HG03097 (cell line): Measurements from ENCODE around the gene PYGB.

Experiments used
- ATAC-seq: cut with Tn5 transposase; IDR thresholded peaks from one replicate; pipeline ENCODE4 v1.9.1; 2021; ENCODE audit not compliant: unreplicated experiment, low FRiP score

The PYGB gene

GRCh38 chr20:25279403-25279802, 31.5 kb downstream of the PYGB start:
- ATAC-seq, result no peak

GRCh38 chr20:25280051-25280573, 32.2 kb downstream of the PYGB start:
- no peak for ATAC-seq

- ATAC-seq, result no peak
Measured at GRCh38 chr20:25280574-25281535, 33.0 kb downstream of the PYGB start.

- peak; percentile 65 for ATAC-seq
Measured at GRCh38 chr20:25281541-25281991, 33.7 kb downstream of the PYGB start.

GRCh38 chr20:25282034-25282781, 34.3 kb downstream of the PYGB start:
- no peak for ATAC-seq

GRCh38 chr20:25282796-25283195, 34.9 kb downstream of the PYGB start:
- ATAC-seq, result no peak

DNA sequence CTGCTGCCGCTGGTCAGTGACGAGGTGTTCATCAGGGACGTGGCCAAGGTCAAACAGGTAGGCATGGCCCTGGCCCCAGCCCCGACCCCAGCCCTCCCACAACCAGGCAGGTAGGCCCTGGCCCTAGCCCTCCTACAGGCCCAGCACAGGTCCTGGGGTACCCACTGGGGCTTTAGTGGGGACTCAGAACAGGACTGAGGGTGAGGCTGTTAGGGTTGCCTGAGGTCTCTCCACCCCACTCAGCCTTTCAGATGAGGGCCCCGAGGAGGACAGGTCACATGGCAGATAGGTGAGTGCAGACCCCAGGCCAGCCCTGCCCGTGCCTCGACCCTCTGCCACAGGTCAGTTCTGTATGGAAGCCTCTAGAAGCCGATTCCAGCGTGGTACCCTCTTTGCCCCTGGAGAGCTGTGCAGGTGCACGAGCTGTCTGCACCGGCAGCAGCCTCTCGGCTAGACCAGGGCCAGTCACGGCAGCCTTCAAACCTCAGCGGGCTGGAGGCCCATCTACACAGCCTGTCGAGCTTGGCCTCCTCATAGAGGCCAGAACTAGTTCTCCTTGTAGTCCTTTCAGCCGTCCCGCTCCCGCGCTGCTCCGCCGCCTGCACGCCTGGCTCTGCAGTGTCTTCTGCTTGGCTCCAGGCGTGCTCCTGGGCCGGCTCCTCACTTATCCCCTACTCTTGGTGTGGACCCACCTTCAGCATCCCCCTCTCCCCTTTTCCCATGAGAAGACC, 35.5 kb downstream of the PYGB start:
- ATAC-seq, result no peak

- ATAC-seq, result no peak
Measured at GRCh38 chr20:25284131-25284601, 36.3 kb downstream of the PYGB start.

DNA sequence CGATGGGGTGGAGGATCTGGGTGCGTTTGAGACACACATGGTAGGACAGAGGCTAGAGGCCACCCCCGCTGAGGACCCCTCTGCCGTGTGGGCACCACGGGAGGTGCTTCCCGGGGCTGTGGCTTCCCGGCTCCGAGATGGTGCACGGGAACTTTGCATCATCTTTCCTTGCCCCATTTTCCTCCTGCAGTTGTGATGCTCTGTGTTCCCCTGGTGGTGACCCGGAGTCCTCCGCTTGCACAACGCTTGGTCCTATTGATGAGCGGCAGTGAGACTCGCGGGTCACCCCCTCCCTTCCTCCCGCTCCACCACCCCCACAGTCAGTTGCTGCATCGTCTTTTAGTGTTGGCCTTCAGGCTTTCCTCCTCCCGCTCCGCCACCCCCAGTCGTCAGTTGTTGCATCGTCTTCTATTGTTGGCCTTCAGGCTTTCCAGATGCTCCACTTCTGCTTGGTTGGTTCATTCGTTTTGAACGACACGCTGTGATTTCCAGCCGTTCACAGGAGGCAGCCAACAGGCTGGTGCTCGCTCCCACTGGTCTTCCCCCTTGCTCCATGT, 37.3 kb downstream of the PYGB start:
- no peak for ATAC-seq

DNA sequence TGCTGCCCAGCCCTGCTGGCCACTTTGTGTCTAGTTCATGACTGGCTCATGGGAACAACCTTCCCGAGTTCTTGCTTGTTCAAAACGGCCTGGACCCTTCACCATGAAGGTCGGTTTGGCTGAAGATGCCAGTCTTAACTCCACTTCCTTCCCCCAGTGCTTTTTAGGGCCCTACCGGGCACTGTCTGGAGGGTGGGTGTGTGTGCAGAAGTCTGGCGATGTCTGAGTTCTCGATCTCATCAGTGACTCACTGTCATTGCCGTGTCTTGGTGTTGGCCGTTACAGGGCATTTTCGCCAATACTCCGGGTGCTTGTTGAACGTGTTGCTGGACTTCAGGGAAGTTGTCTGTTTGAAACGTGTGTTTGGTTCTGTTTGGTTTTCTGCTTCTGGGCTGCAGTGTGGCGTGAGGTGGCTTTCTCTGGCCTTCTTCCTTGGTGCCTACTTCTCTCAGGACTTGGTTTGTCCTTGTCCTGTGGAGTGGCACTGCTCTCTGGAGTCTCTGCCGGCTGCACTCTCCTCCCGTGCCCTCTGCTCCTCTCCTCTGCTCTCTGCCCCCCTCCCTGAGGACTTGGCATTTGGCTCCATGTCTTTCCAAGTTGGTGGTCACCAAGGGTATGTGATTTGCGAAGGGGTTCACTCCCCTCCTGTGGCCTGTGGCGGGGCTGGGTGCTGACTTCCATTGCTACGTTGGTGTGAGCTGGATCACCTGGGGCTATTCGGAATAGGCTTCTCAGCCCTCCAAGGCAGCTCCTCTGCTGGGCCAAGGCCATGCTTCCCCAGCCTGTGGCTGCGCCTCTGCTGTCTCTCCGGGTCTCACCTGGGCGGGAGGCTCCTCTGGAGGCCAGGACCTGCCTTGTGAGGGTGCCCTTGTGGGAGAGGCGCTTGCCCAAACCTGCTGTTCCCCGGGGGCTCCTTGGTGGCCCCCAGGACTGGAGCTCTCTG, 38.2 kb downstream of the PYGB start:
- ATAC-seq, result no peak

GRCh38 chr20:25286917-25287316, 39.0 kb downstream of the PYGB start:
- ATAC-seq, result no peak

- ATAC-seq, result no peak
Measured at GRCh38 chr20:25287631-25288290, 39.9 kb downstream of the PYGB start.

GRCh38 chr20:25288291-25289181, 40.7 kb downstream of the PYGB start:
- peak; percentile 77 for ATAC-seq

DNA sequence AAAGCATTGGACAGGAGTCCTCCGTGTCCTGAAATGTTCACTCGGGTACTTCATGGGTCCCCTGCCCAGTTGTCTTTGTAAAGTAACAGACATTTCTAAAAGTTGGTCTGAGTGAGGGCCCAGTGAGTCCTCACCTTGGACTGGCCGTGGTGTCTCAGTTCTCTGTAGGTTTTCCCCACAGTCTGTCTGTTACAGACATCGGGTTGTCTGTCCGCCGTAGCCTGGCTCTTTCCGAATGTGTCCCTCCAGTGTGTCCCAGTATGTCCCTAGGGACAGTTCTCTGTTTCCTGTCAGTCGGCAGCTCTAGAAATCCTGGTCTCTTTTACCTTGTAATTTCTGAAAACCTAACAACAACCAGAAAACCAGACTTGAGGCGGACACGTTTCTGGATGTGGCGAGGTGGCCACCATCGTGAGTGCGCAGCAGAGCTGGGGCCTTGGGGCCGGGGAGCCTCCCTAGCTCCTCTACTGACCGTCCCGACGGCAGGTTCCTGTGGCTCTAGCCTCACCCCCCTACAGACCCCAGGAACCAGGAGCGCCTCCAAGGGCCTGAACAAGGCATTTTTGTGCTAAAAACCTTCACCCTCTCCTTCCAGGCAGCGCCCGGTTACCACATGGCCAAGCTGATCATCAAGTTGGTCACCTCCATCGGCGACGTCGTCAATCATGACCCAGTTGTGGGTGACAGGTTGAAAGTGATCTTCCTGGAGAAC, 42.2 kb downstream of the PYGB start:
- ATAC-seq, result no peak

DNA sequence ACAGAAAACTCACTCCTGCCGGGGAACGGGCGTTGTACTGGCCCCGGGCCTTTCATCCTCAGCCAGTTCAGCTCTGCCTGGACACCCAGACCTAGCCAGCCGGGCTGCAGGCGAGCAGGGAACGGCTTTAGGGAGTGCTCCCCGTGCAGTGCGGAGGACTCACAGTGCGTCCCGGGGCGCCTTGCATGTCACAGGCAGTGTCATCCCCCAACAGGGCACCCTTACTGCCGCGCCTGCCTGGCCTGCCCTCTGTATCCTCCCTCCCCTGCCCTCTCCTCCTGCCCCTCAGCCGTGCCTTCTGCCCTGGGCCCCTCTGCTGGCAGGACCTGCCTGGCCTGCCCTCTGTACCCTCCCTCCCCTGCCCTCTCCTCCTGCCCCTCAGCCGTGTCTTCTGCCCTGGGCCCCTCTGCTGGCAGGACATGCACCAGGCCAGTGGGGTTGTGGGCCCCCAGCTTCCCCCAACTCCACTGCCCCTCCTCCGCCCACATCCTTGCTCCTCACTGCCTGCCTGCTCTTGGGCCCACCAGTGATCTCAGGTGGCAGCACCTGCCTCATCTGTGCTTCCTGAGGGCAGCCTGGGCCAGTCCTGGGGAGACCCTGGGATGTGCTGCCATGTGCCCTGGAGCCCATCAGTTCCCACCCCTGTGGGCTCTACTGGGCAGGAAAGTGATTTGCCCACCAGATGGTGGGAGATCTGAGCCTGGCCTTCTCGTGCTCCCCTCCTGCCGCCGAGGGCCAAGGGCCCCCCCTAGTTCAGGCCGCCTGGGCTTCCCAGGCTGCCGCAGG, 43.0 kb downstream of the PYGB start:
- no peak for ATAC-seq

- ATAC-seq, result no peak
Measured at GRCh38 chr20:25291432-25292133, 43.7 kb downstream of the PYGB start.
